Neural cell (in vitro differentiated cells): Measurements from ENCODE around the gene PIK3CA. TPM values are rescaled to one million over a fixed set of nuclear protein-coding genes. Genes with fewer than 3 reads are reported as not detected.

Experiments
- H2AFZ ChIP-seq: fragments of 200-600, 300-800 bp; sonication (generic), shearing (Covaris generic); 2 replicates; pipeline ENCODE4 v1.6.0; 2014; ENCODE audit warnings: low read depth, mild to moderate bottlenecking, antibody characterized with exemption, low read length, moderate library complexity
- H3F3A ChIP-seq: fragments of 200-600 bp; shearing (Covaris generic); 2 replicates; pipeline ENCODE4 v1.6.1; 2016; ENCODE audit warnings: mild to moderate bottlenecking, moderate library complexity, mixed read lengths, antibody characterized with exemption, low read length; ENCODE audit not compliant: insufficient read depth, poor library complexity, severe bottlenecking
- H3K27ac ChIP-seq: fragments of 200-600, 300-800 bp; sonication (generic), shearing (Covaris generic); 2 replicates; pipeline ENCODE4 v1.5.1; 2014; ENCODE audit warnings: mild to moderate bottlenecking, low read length, moderate library complexity
- H3K27me3 ChIP-seq: fragments of 300-800, 200-600 bp; sonication (generic), shearing (Covaris generic); 2 replicates; pipeline ENCODE4 v1.6.0; 2014; ENCODE audit warnings: mild to moderate bottlenecking, low read depth, low read length, moderate library complexity; ENCODE audit not compliant: insufficient read depth
- H3K36me3 ChIP-seq: fragments of 300-800, 200-600 bp; sonication (generic), shearing (Covaris generic); 2 replicates; pipeline ENCODE4 v1.5.1; 2014; ENCODE audit warnings: mild to moderate bottlenecking, antibody characterized with exemption, low read length, moderate library complexity; ENCODE audit not compliant: insufficient read depth
- H3K4me2 ChIP-seq: fragments of 300-800, 200-600 bp; sonication (generic), shearing (Covaris generic); 2 replicates; pipeline ENCODE4 v1.6.0; 2014; ENCODE audit warnings: mild to moderate bottlenecking, low read length
- H3K4me3 ChIP-seq: fragments of 300-800, 200-600 bp; sonication (generic), shearing (Covaris generic); 2 replicates; pipeline ENCODE4 v1.5.1; 2014; ENCODE audit warnings: mild to moderate bottlenecking, low read length, moderate library complexity
- H3K79me2 ChIP-seq: fragments of 200-600 bp; shearing (Covaris generic); replicated peaks from 2 replicates; pipeline ENCODE4 v1.6.0; 2014; ENCODE audit warnings: mild to moderate bottlenecking, low read length, moderate library complexity; ENCODE audit not compliant: insufficient read depth
- H3K9ac ChIP-seq: fragments of 300-800, 200-600 bp; sonication (generic), shearing (Covaris generic); 2 replicates; pipeline ENCODE4 v1.6.1; 2016; ENCODE audit warnings: mild to moderate bottlenecking, low read length, mixed read lengths
- H3K9me2 ChIP-seq: fragments of 200-600 bp; shearing (Covaris generic); 2 replicates; pipeline ENCODE4 v1.6.1; 2016; ENCODE audit warnings: mild to moderate bottlenecking, low read length, mixed read lengths; ENCODE audit not compliant: insufficient read depth
- H3K9me3 ChIP-seq: fragments of 200-600, 300-800 bp; sonication (generic), shearing (Covaris generic); 2 replicates; pipeline ENCODE4 v1.6.1; 2016; ENCODE audit warnings: mild to moderate bottlenecking, mixed run types, low read length, moderate library complexity, mixed read lengths
- H4K20me1 ChIP-seq: fragments of 200-600 bp; shearing (Covaris generic); 2 replicates; pipeline ENCODE4 v1.6.1; 2016; ENCODE audit warnings: mild to moderate bottlenecking, mixed run types; ENCODE audit not compliant: insufficient read depth
- EP300 ChIP-seq: fragments of 450-650 bp; conservative IDR thresholded peaks from 2 replicates; pipeline ENCODE4 v1.6.1; 2014; ENCODE audit warnings: antibody characterized with exemption, mild to moderate bottlenecking, moderate library complexity; ENCODE audit not compliant: poor library complexity, severe bottlenecking
- EZH2 ChIP-seq: fragments of 200-600, 300-800 bp; shearing (Covaris generic), sonication (generic); IDR thresholded peaks from 2 replicates; pipeline ENCODE4 v1.6.1; 2014; ENCODE audit warnings: antibody characterized with exemption, low read length, borderline replicate concordance, mild to moderate bottlenecking; ENCODE audit not compliant: insufficient read depth, poor library complexity, severe bottlenecking
- MXI1 ChIP-seq: fragments of 450-650 bp; conservative IDR thresholded peaks from 2 replicates; pipeline ENCODE4 v1.6.1; 2014; ENCODE audit warnings: antibody characterized with exemption, mild to moderate bottlenecking; ENCODE audit not compliant: poor library complexity, severe bottlenecking
- POLR2AphosphoS5 ChIP-seq: IDR thresholded peaks from 2 replicates; pipeline ENCODE4 v1.6.1; 2012
- RAD21 ChIP-seq: fragments of 450-650 bp; conservative IDR thresholded peaks from 2 replicates; pipeline ENCODE4 v1.6.1; 2014; ENCODE audit warnings: antibody characterized with exemption, mild to moderate bottlenecking, moderate library complexity
- SMC3 ChIP-seq: fragments of 450-650 bp; conservative IDR thresholded peaks from 2 replicates; pipeline ENCODE4 v1.6.1; 2014; ENCODE audit warnings: antibody characterized with exemption, mild to moderate bottlenecking, moderate library complexity; ENCODE audit not compliant: poor library complexity
- TAF1 ChIP-seq: IDR thresholded peaks from 2 replicates; pipeline ENCODE4 v1.6.1; 2012; ENCODE audit warnings: low read depth
- polyA plus RNA-seq: library from polyadenylated mRNA; depleted of rRNA; stranded (reverse); fragments of >200 nt; gene quantifications from 2 replicates; pipeline ENCODE4 v1.2.3, GENCODE V29; 2014
- TF ChIP-seq, protein P1 (sequence below): fragments of 450-650 bp; IDR thresholded peaks from 2 replicates; pipeline ENCODE4 v1.5.1; 2014; ENCODE audit warnings: antibody characterized with exemption, mild to moderate bottlenecking, moderate library complexity; ENCODE audit not compliant: poor library complexity, severe bottlenecking
- TF ChIP-seq, protein P2 (sequence below): IDR thresholded peaks from 2 replicates; pipeline ENCODE4 v1.6.1; 2012; ENCODE audit warnings: borderline replicate concordance

Gene PIK3CA
- polyA plus RNA-seq, 1 donor from 2014 or later, result 15.2 TPM

DNA sequence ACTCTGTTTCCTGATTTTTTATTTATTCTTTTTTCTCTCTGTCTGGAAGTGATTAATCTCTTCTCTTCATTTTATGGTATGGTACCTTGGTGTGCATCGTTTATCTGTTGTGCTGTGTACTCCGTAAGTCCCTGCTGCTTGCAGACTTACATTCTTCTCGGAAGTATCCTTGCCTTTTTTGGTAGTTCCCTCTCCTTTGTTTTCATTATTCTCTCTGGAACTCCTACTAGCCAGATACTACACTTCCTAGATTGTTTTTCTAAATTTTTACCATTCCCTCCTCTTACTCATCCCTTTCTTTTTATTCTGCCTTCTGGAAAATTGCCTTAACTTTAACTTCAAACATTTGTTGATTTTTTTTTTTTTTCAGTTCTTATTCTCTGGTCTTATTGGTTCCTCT, 27.2 kb downstream of the PIK3CA start:
- no peaks in the 10 kb centered on the region for H3K36me3 ChIP-seq
- H3K9me2 ChIP-seq, result no peaks in the 10 kb centered on the region
- peaks cover 2% of the 10 kb centered on the region for H3K9me3 ChIP-seq
- no peak overlapping the region for H3K27ac ChIP-seq
- H3K79me2 ChIP-seq, result peaks cover 8% of the 10 kb centered on the region
- no peak overlapping the region for H3K9ac ChIP-seq
- no peak overlapping the region for H3K4me3 ChIP-seq
- TF ChIP-seq SMC3 (no peak), EP300 (no peak)
- H2AFZ ChIP-seq, result no peak overlapping the region
- H3K4me2 ChIP-seq, result no peak overlapping the region
- no peaks in the 10 kb centered on the region for H3F3A ChIP-seq
- no peaks in the 10 kb centered on the region for H3K27me3 ChIP-seq
- no peaks in the 10 kb centered on the region for H4K20me1 ChIP-seq

DNA sequence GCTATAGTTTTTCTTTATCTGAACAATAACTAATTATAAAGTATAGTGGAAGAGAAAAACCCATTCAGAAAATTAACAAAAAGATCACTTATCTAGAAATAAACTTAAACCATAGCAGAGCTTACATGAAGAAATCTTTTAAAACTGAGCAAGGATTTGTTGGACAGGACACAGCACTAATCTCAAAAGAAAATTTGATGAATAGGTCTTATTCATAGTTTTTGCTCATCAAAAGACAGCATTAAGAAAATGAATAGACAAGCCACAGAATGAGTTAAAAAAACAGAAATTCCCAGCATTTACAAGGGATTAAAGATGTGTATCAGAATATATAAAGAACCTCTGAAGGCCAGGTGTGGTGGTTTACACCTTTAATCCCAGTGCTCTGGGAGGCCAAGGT, 29.5 kb downstream of the PIK3CA start:
- Histone ChIP-seq H2AFZ (no peak overlapping the region), H3K27me3 (no peaks in the 10 kb centered on the region), H3K9me3 (no peaks in the 10 kb centered on the region), H3K36me3 (no peaks in the 10 kb centered on the region), H3K4me2 (no peak overlapping the region), H3F3A (no peaks in the 10 kb centered on the region), H3K27ac (no peak overlapping the region), H3K79me2 (peaks cover 14% of the 10 kb centered on the region), H3K9ac (no peak overlapping the region), H3K4me3 (no peak overlapping the region), H3K9me2 (no peaks in the 10 kb centered on the region), H4K20me1 (no peaks in the 10 kb centered on the region)
- TF ChIP-seq EP300, result no peak
- no peak for TF ChIP-seq MXI1
- TF ChIP-seq, protein P1, sequence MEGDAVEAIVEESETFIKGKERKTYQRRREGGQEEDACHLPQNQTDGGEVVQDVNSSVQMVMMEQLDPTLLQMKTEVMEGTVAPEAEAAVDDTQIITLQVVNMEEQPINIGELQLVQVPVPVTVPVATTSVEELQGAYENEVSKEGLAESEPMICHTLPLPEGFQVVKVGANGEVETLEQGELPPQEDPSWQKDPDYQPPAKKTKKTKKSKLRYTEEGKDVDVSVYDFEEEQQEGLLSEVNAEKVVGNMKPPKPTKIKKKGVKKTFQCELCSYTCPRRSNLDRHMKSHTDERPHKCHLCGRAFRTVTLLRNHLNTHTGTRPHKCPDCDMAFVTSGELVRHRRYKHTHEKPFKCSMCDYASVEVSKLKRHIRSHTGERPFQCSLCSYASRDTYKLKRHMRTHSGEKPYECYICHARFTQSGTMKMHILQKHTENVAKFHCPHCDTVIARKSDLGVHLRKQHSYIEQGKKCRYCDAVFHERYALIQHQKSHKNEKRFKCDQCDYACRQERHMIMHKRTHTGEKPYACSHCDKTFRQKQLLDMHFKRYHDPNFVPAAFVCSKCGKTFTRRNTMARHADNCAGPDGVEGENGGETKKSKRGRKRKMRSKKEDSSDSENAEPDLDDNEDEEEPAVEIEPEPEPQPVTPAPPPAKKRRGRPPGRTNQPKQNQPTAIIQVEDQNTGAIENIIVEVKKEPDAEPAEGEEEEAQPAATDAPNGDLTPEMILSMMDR, result no peak
- TF ChIP-seq RAD21, result no peak
- TF ChIP-seq, protein P2, sequence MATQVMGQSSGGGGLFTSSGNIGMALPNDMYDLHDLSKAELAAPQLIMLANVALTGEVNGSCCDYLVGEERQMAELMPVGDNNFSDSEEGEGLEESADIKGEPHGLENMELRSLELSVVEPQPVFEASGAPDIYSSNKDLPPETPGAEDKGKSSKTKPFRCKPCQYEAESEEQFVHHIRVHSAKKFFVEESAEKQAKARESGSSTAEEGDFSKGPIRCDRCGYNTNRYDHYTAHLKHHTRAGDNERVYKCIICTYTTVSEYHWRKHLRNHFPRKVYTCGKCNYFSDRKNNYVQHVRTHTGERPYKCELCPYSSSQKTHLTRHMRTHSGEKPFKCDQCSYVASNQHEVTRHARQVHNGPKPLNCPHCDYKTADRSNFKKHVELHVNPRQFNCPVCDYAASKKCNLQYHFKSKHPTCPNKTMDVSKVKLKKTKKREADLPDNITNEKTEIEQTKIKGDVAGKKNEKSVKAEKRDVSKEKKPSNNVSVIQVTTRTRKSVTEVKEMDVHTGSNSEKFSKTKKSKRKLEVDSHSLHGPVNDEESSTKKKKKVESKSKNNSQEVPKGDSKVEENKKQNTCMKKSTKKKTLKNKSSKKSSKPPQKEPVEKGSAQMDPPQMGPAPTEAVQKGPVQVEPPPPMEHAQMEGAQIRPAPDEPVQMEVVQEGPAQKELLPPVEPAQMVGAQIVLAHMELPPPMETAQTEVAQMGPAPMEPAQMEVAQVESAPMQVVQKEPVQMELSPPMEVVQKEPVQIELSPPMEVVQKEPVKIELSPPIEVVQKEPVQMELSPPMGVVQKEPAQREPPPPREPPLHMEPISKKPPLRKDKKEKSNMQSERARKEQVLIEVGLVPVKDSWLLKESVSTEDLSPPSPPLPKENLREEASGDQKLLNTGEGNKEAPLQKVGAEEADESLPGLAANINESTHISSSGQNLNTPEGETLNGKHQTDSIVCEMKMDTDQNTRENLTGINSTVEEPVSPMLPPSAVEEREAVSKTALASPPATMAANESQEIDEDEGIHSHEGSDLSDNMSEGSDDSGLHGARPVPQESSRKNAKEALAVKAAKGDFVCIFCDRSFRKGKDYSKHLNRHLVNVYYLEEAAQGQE, result no peak
- no peak for TF ChIP-seq SMC3
- TF ChIP-seq POLR2AphosphoS5, result no peak
- no peak for TF ChIP-seq EZH2
- TF ChIP-seq TAF1, result no peak

DNA sequence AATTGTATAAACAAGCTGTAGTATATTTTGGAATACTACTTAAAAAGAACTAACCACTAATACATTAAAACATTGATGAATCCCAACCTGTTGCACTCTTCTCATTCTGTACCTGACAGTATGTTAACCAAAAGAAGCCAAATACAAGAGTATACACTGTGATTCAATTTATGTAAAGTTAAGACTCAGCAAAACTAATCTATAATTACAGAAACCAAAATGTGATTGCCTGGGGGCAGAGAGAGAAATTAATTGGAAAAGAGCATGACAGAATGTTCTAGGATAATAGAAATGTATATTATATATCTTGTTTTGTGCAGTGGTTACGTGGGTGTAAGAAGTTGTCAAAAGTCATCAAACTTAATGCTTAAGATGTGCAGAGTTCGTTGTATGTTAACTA, 31.1 kb downstream of the PIK3CA start:
- H3K27ac ChIP-seq, result no peak overlapping the region

More for the DNA sequence above, 31.1 kb downstream of the PIK3CA start:
- peaks cover 17% of the 10 kb centered on the region for H3K79me2 ChIP-seq
- H3F3A ChIP-seq, result no peaks in the 10 kb centered on the region
- H3K27me3 ChIP-seq, result no peaks in the 10 kb centered on the region
- H3K4me3 ChIP-seq, result no peak overlapping the region
- no peaks in the 10 kb centered on the region for H3K9me2 ChIP-seq
- no peak overlapping the region for H2AFZ ChIP-seq
- no peak for TF ChIP-seq POLR2AphosphoS5
- H4K20me1 ChIP-seq, result no peaks in the 10 kb centered on the region
- no peak overlapping the region for H3K4me2 ChIP-seq
- no peak overlapping the region for H3K9ac ChIP-seq
- no peaks in the 10 kb centered on the region for H3K9me3 ChIP-seq
- no peaks in the 10 kb centered on the region for H3K36me3 ChIP-seq
